ENCODE measurements around the gene KCNIP1.
A peak's percentile ranks its signal among the peaks of the same experiment; 100 is the strongest.

KCNIP1 gene

DNA sequence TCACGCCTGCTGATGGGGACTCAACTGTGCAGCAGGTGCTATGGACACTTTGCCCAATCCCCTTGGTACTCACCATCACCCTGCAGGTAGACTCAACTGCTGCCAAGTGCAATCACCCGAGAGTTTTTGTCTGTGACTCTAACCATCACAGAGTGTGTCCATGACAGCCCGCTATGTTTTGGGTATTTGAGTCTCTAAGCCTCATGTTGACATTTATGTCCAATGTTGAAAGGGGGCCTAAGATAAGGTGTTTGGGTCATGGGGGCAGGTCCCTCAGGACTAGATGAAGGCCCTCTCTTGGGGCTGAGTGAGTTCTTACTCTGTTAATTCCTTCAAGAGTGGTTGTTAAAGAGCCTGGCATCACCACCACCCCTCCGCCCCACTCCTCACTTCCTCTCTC lies 235.6 kb downstream of the KCNIP1 start:
- TF ChIP-seq, protein P1, sequence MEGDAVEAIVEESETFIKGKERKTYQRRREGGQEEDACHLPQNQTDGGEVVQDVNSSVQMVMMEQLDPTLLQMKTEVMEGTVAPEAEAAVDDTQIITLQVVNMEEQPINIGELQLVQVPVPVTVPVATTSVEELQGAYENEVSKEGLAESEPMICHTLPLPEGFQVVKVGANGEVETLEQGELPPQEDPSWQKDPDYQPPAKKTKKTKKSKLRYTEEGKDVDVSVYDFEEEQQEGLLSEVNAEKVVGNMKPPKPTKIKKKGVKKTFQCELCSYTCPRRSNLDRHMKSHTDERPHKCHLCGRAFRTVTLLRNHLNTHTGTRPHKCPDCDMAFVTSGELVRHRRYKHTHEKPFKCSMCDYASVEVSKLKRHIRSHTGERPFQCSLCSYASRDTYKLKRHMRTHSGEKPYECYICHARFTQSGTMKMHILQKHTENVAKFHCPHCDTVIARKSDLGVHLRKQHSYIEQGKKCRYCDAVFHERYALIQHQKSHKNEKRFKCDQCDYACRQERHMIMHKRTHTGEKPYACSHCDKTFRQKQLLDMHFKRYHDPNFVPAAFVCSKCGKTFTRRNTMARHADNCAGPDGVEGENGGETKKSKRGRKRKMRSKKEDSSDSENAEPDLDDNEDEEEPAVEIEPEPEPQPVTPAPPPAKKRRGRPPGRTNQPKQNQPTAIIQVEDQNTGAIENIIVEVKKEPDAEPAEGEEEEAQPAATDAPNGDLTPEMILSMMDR (IDR thresholded peaks at IDR 0.05; ENCODE audit: unreplicated experiment in 3 of 3), result no peak
- H3K27ac Mint-ChIP-seq, result no peak overlapping the region
- H3K4me1 Mint-ChIP-seq, result no peaks in the 10 kb centered on the region
- H3K36me3 Mint-ChIP-seq (ENCODE audit: low read depth), result peaks cover 16% of the 10 kb centered on the region
- H3K9me3 Mint-ChIP-seq, result peaks cover 16% of the 10 kb centered on the region
- no peak overlapping the region for H3K4me3 Mint-ChIP-seq
- peaks cover 37% of the 10 kb centered on the region for H3K27me3 Mint-ChIP-seq (ENCODE audit: low read depth)

DNA sequence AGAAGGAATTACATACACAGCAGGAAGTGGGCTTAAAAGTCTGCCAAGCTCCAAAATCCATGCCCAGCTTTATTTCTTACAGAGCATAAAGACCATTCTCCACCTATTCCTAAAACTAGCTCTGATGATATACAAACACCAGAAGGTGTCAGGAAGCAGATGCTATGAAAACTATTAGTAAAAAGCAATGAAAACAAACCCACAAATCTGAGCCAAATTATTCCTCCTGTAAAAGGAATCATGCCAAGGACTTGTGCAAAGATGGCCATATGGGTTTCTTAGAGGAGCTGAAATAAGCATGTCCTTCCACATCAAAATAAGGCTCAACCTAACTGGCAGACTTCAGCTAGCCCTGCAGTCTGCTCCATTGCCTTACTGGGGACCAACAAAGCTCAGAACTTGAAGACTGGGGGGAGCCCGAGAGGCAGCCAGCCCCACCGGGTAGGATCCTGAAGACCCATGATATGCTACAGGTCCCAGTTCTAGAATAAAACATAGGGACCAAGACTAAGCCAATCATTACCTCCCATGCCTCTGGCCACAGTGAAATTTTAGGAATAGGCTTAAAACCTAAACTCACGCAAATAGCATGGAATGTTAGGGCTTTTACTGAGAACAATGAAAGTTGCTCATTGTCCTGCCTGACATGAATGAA lies 236.9 kb downstream of the KCNIP1 start:
- no peak overlapping the region for H3K27ac Mint-ChIP-seq
- peaks cover 9% of the 10 kb centered on the region for H3K9me3 Mint-ChIP-seq

DNA sequence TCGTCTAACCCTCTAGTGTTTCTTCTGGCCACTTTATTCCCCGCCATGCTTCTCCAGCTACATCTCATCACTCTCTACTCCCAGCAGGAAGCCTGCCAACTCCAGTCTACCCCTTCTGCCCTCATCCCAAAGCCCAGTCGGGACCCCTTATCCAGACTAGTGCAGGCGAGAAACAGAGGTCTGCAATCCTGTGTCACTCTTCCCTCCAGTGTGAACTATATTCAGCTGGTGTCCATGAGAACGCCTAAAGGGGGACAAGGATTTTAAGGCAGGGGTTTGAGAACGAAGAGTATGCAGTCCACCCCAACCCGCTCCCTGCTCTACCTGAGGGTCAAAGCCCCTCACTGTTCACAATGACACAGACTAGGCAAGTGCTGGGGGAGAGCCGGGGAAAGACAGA lies 238.0 kb downstream of the KCNIP1 start:
- Mint-ChIP-seq H3K36me3 (ENCODE audit: low read depth) (no peaks in the 10 kb centered on the region), H3K4me3 (no peak overlapping the region), H3K27me3 (ENCODE audit: low read depth) (peaks cover 48% of the 10 kb centered on the region), H3K9me3 (peaks cover 2% of the 10 kb centered on the region), H3K27ac (no peak overlapping the region), H3K4me1 (peaks cover 5% of the 10 kb centered on the region)
- TF ChIP-seq, protein P1 (IDR thresholded peaks at IDR 0.05; ENCODE audit: unreplicated experiment in 3 of 3), result no peak

More for the DNA sequence above, 236.9 kb downstream of the KCNIP1 start:
- Mint-ChIP-seq H3K36me3 (ENCODE audit: low read depth) (peaks cover 8% of the 10 kb centered on the region), H3K27me3 (ENCODE audit: low read depth) (peaks cover 45% of the 10 kb centered on the region), H3K4me3 (no peak overlapping the region), H3K4me1 (peaks cover 2% of the 10 kb centered on the region)
- TF ChIP-seq, protein P1 (IDR thresholded peaks at IDR 0.05; ENCODE audit: unreplicated experiment in 3 of 3), result no peak

DNA sequence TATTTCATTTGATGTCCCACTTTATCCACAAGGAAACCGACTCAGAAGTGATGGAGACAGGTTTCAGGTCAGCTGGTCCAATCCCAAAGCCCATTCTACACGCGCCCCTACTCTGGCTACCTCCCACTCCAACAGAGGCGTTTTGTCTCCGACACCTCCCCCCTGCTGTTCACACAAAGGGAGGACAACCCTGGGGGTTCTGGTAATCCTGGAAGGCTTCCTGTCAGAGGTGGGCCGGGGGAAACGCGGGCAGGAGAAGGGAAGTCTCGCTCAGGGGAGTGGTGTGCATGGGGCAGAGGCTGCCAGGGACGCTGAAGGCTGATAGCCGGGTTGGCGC lies 240.0 kb downstream of the KCNIP1 start:
- Mint-ChIP-seq H3K27ac (no peak overlapping the region), H3K36me3 (ENCODE audit: low read depth) (no peaks in the 10 kb centered on the region), H3K9me3 (no peaks in the 10 kb centered on the region), H3K4me3 (no peak overlapping the region), H3K27me3 (ENCODE audit: low read depth) (peaks cover 56% of the 10 kb centered on the region), H3K4me1 (peaks cover 5% of the 10 kb centered on the region)
- TF ChIP-seq, protein P1 (IDR thresholded peaks at IDR 0.05; ENCODE audit: unreplicated experiment in 3 of 3), result no peak

DNA sequence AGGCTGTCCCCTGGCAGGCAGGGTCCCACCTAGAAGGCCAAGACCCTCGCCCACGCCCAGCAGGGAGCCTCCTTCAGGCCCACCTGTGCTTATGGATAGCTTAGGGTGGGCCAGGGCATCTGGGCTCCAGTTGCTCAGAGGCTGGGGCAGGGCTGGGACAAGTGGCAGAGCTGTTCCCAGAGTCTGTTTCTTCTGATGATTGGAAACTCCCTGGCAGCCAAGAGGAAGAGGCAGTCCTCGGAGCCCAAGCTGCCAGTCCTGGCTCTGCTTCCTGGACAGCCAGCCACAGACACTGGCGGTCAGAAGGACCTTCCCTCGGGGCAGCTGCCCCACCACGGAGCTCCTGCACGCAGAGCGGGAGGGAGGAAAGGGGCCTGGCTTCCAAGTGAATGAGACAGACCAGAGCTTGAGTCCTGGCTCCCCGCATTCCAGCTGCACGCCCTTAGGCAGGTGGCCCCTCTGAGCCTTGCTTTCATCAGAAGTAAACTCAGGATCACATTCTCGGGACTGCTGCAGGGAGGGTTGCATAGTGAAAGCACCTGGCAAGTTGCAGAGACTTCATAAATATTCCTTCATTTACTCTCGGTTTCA lies 241.8 kb downstream of the KCNIP1 start:
- peaks cover 7% of the 10 kb centered on the region for H3K4me1 Mint-ChIP-seq

More for the DNA sequence above, 241.8 kb downstream of the KCNIP1 start:
- H3K27me3 Mint-ChIP-seq (ENCODE audit: low read depth), result peaks cover 57% of the 10 kb centered on the region
- H3K36me3 Mint-ChIP-seq (ENCODE audit: low read depth), result no peaks in the 10 kb centered on the region
- TF ChIP-seq, protein P1 (IDR thresholded peaks at IDR 0.05; ENCODE audit: unreplicated experiment in 3 of 3), result no peak
- H3K27ac Mint-ChIP-seq, result peak overlapping the region; percentile 52 to 90 (median 66)
- no peaks in the 10 kb centered on the region for H3K9me3 Mint-ChIP-seq
- H3K4me3 Mint-ChIP-seq, result no peak overlapping the region
